Erythroblast (primary cell): ENCODE measurements around the gene EHBP1L1.

Source experiments
- GATA1 ChIP-seq: IDR thresholded peaks from 2 replicates; pipeline ENCODE4 v1.6.1; 2011; ENCODE audit warnings: low read depth, mild to moderate bottlenecking, control low read depth, low read length, moderate library complexity
- POLR2A ChIP-seq: IDR thresholded peaks from 2 replicates; pipeline ENCODE4 v1.6.1; 2011; ENCODE audit warnings: mild to moderate bottlenecking, low read length

DNA sequence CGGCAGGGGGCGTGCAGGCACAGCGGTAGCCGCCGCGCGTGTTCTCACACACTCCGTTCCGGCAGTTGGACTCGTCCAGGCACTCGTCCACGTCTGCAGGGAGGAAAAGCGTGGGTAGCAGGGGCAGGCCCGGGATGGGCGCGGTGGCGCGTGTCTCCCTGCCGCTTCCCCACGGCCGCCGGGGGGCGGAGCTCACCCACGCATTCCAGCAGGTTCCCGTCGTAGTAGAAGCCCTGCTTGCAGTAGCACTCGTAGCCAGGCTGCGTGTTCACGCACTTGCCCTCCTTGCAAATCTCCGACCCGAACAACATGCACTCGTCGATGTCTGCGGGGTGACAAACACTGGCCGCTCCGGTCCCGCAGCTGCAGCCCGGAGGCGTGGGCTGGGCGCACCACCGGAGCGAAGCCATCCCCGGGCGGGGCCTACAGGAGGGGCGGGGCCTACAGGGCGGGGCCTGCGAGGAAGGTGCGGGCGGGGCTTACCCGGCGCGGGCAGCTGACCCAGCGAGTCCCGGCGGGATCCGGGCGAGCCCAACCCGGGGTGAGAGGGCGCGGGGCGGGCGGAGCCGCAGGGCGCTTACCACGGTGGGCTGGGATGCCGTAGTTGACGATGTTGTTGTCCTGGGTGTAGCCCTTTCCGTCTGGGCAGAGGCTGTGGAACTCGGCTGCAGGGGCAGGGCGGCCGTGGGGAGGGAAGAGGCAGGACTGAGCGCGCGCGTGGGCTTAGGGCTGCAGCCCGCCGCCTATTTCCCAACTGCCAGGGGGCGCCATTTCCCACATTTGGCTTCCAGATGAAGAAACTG is 35.4 kb upstream of the EHBP1L1 start:
- TF ChIP-seq POLR2A, result peak; percentile 12
- no peak for TF ChIP-seq GATA1
